IPS-18a (cell line): ENCODE results near the gene SLC44A1.

Source experiments
- H3K27ac ChIP-seq: one replicate; pipeline ENCODE4 v1.5.1; 2013; ENCODE audit warnings: low read length
- H3K27me3 ChIP-seq: one replicate; pipeline ENCODE4 v1.6.1; 2013; ENCODE audit warnings: mild to moderate bottlenecking, low read length; ENCODE audit not compliant: control insufficient read depth, insufficient read depth
- H3K36me3 ChIP-seq: one replicate; pipeline ENCODE4 v1.6.1; 2013; ENCODE audit warnings: low read depth, low read length; ENCODE audit not compliant: control insufficient read depth
- H3K4me1 ChIP-seq: one replicate; pipeline ENCODE4 v1.6.1; 2013; ENCODE audit warnings: low read depth, low read length; ENCODE audit not compliant: control insufficient read depth
- H3K4me3 ChIP-seq: one replicate; pipeline ENCODE4 v1.5.1; 2013; ENCODE audit warnings: low read length
- H3K9ac ChIP-seq: one replicate; pipeline ENCODE4 v1.6.1; 2013; ENCODE audit warnings: mild to moderate bottlenecking, low read length, moderate library complexity
- H3K9me3 ChIP-seq: one replicate; pipeline ENCODE4 v1.6.1; 2013; ENCODE audit warnings: low read depth, low read length; ENCODE audit not compliant: control insufficient read depth

The SLC44A1 gene

GRCh38 chr9:105439428-105439827 is 195.0 kb downstream of the SLC44A1 start:
- no peak overlapping the region for H3K27ac ChIP-seq
- no peak overlapping the region for H3K4me3 ChIP-seq
- no peaks in the 10 kb centered on the region for H3K4me1 ChIP-seq
- H3K9ac ChIP-seq = no peak overlapping the region
- no peaks in the 10 kb centered on the region for H3K9me3 ChIP-seq
- H3K27me3 ChIP-seq = no peaks in the 10 kb centered on the region
- no peaks in the 10 kb centered on the region for H3K36me3 ChIP-seq

GRCh38 chr9:105441616-105442160 is 197.2 kb downstream of the SLC44A1 start:
- Histone ChIP-seq H3K4me1 (no peaks in the 10 kb centered on the region), H3K27me3 (no peaks in the 10 kb centered on the region), H3K4me3 (no peak overlapping the region), H3K27ac (no peak overlapping the region), H3K9ac (no peak overlapping the region), H3K36me3 (no peaks in the 10 kb centered on the region), H3K9me3 (no peaks in the 10 kb centered on the region)

GRCh38 chr9:105443121-105443520 is 198.7 kb downstream of the SLC44A1 start:
- Histone ChIP-seq H3K9me3 (no peaks in the 10 kb centered on the region), H3K4me1 (peaks cover 3% of the 10 kb centered on the region), H3K27me3 (no peaks in the 10 kb centered on the region), H3K27ac (no peak overlapping the region), H3K9ac (no peak overlapping the region), H3K36me3 (no peaks in the 10 kb centered on the region), H3K4me3 (no peak overlapping the region)

GRCh38 chr9:105444130-105444529 is 199.7 kb downstream of the SLC44A1 start:
- H3K9ac ChIP-seq = no peak overlapping the region
- no peaks in the 10 kb centered on the region for H3K9me3 ChIP-seq
- no peaks in the 10 kb centered on the region for H3K36me3 ChIP-seq
- H3K4me3 ChIP-seq = no peak overlapping the region
- H3K4me1 ChIP-seq = peaks cover 7% of the 10 kb centered on the region
- H3K27ac ChIP-seq = no peak overlapping the region
- no peaks in the 10 kb centered on the region for H3K27me3 ChIP-seq

GRCh38 chr9:105445203-105445881 is 200.9 kb downstream of the SLC44A1 start:
- Histone ChIP-seq H3K27me3 (no peaks in the 10 kb centered on the region), H3K9me3 (no peaks in the 10 kb centered on the region), H3K4me1 (peaks cover 16% of the 10 kb centered on the region), H3K36me3 (no peaks in the 10 kb centered on the region), H3K4me3 (no peak overlapping the region), H3K9ac (no peak overlapping the region), H3K27ac (no peak overlapping the region)

- peak overlapping the region; percentile 63 for H3K9ac ChIP-seq
- H3K27ac ChIP-seq = no peak overlapping the region
- no peaks in the 10 kb centered on the region for H3K27me3 ChIP-seq
Observed at GRCh38 chr9:105447386-105447813, 202.9 kb downstream of the SLC44A1 start.

GRCh38 chr9:105447814-105448812 is 203.7 kb downstream of the SLC44A1 start, which contains the start of gene FSD1L:
FSD1L (plus strand) TSS chr9:105448034; CDS start chr9:105448221, 187 bp downstream.
- Histone ChIP-seq H3K9ac (peak within 1 kb of the TSS; percentile 63), H3K4me3 (peak within 1 kb of the TSS; percentile 74), H3K27ac (peak within 1 kb of the TSS; percentile 20), H3K36me3 (no peaks in the 10 kb centered on the region), H3K4me1 (peaks cover 16% of the 10 kb centered on the region), H3K9me3 (no peaks in the 10 kb centered on the region), H3K27me3 (no peaks in the 10 kb centered on the region)

More at GRCh38 chr9:105447386-105447813, 202.9 kb downstream of the SLC44A1 start:
- Histone ChIP-seq H3K9me3 (no peaks in the 10 kb centered on the region), H3K4me3 (peak overlapping the region; percentile 74), H3K36me3 (no peaks in the 10 kb centered on the region), H3K4me1 (peaks cover 16% of the 10 kb centered on the region)

- Histone ChIP-seq H3K27ac (no peak overlapping the region), H3K4me1 (peaks cover 16% of the 10 kb centered on the region), H3K27me3 (no peaks in the 10 kb centered on the region), H3K9me3 (no peaks in the 10 kb centered on the region), H3K4me3 (peak overlapping the region; percentile 74), H3K36me3 (no peaks in the 10 kb centered on the region), H3K9ac (peak overlapping the region; percentile 63)
Observed at GRCh38 chr9:105449081-105449480, 204.6 kb downstream of the SLC44A1 start.

GRCh38 chr9:105452185-105452584 is 207.7 kb downstream of the SLC44A1 start:
- Histone ChIP-seq H3K27me3 (no peaks in the 10 kb centered on the region), H3K27ac (no peak overlapping the region), H3K36me3 (no peaks in the 10 kb centered on the region), H3K9me3 (no peaks in the 10 kb centered on the region), H3K9ac (no peak overlapping the region), H3K4me3 (no peak overlapping the region), H3K4me1 (peaks cover 16% of the 10 kb centered on the region)

- H3K27me3 ChIP-seq = no peaks in the 10 kb centered on the region
- no peak overlapping the region for H3K9ac ChIP-seq
- H3K36me3 ChIP-seq = no peaks in the 10 kb centered on the region
- H3K9me3 ChIP-seq = no peaks in the 10 kb centered on the region
- no peak overlapping the region for H3K4me3 ChIP-seq
- H3K27ac ChIP-seq = no peak overlapping the region
- H3K4me1 ChIP-seq = no peaks in the 10 kb centered on the region
Observed at GRCh38 chr9:105455836-105456475, 211.5 kb downstream of the SLC44A1 start.
